H1 (cell line): ENCODE results near the gene GNB1L. TPM values are rescaled to one million over a fixed set of nuclear protein-coding genes. Genes with fewer than 3 reads are reported as not detected.

Experiments
- CTCF ChIA-PET: fragments of 300-600 bp; sonication (Branson Sonifier 250); formaldehyde crosslinking; loops from one replicate; lab custom pipeline; 2021; ENCODE audit not compliant: partially characterized antibody; lab: Charles Lee
- POLR2A ChIA-PET: fragments of 300-600 bp; sonication (Branson Sonifier 250); formaldehyde crosslinking; loops from one replicate; lab custom pipeline; 2021; ENCODE audit warnings: inconsistent platforms; ENCODE audit not compliant: partially characterized antibody; lab: Charles Lee
- DNase-seq, 2 experiments: peaks; one replicate each; pipeline versions ENCODE4 v3.0.0 to v3.0.0-alpha.2; 2010 to 2022; ENCODE audit warnings: low spot score in 2 of 2, low read depth in 1 of 2, mixed read lengths in 1 of 2
- FAIRE-seq: peaks from 2 replicates; lab custom pipeline; 2011; peaks lifted over from hg19 to GRCh38; lab: Jason Lieb, UNC
- H2AFZ ChIP-seq: 2 replicates; pipeline ENCODE4 v1.8.1; 2012; ENCODE audit warnings: low read length, inconsistent platforms
- H2AK5ac ChIP-seq: 2 replicates; pipeline ENCODE4 v1.6.1; 2013; ENCODE audit warnings: low read depth, low read length
- H2BK120ac ChIP-seq: replicated peaks from 2 replicates; pipeline ENCODE3; 2013; ENCODE audit warnings: low read depth, low read length, inconsistent platforms
- H2BK12ac ChIP-seq: 2 replicates; pipeline ENCODE4 v1.6.1; 2013; ENCODE audit warnings: low read depth, low read length
- H2BK15ac ChIP-seq: 2 replicates; pipeline ENCODE4 v1.6.1; 2013; ENCODE audit warnings: low read length
- H2BK20ac ChIP-seq: 2 replicates; pipeline ENCODE4 v1.6.1; 2013; ENCODE audit warnings: low read length
- H2BK5ac ChIP-seq: 2 replicates; pipeline ENCODE4 v1.6.1; 2013; ENCODE audit warnings: low read depth, low read length
- H3K14ac ChIP-seq: 2 replicates; pipeline ENCODE4 v1.6.1; 2013; ENCODE audit warnings: inconsistent platforms; ENCODE audit not compliant: insufficient read length
- H3K18ac ChIP-seq: 2 replicates; pipeline ENCODE4 v1.6.1; 2013; ENCODE audit warnings: low read length; ENCODE audit errors: extremely low read depth
- H3K23ac ChIP-seq: 2 replicates; pipeline ENCODE4 v1.6.1; 2013; ENCODE audit warnings: inconsistent platforms; ENCODE audit not compliant: insufficient read length
- H3K23me2 ChIP-seq: 2 replicates; pipeline ENCODE4 v1.6.1; 2013; ENCODE audit warnings: low read depth, low read length
- H3K27ac ChIP-seq: 2 replicates; pipeline ENCODE4 v1.6.1; 2011; ENCODE audit warnings: low read depth, low read length, inconsistent platforms
- H3K27me3 ChIP-seq, 4 experiments: replicated peaks in 1 of 4; 1 replicate in 1 of 4; 2 replicates in 3 of 4; pipeline versions ENCODE4 v1.6.1 to v1.8.1; 2011 to 2013; ENCODE audit warnings: low read length in 3 of 4, mild to moderate bottlenecking in 3 of 4, inconsistent platforms in 2 of 4, mixed read lengths in 2 of 4, moderate library complexity in 1 of 4; ENCODE audit not compliant: control insufficient read depth in 3 of 4, insufficient read depth in 3 of 4; ENCODE audit errors: extremely low read depth in 1 of 4
- H3K36me3 ChIP-seq, 4 experiments: 2 replicates each; pipeline versions ENCODE4 v1.6.1 to v1.8.1; 2011 to 2013; ENCODE audit warnings: mild to moderate bottlenecking in 4 of 4, low read length in 3 of 4, moderate library complexity in 2 of 4, control low read depth in 1 of 4, inconsistent platforms in 1 of 4; ENCODE audit not compliant: insufficient read depth in 4 of 4, control insufficient read depth in 2 of 4
- H3K4ac ChIP-seq: replicated peaks from 2 replicates; pipeline ENCODE3; 2013; ENCODE audit warnings: low read length, low read depth, mixed read lengths, inconsistent platforms; ENCODE audit not compliant: insufficient read length
- H3K4me1 ChIP-seq, 4 experiments: replicated peaks in 1 of 4; 1 replicate in 1 of 4; 2 replicates in 3 of 4; pipeline versions ENCODE4 v1.6.1 to v1.8.1; 2011 to 2013; ENCODE audit warnings: low read length in 3 of 4, inconsistent platforms in 2 of 4, mixed read lengths in 1 of 4; ENCODE audit not compliant: insufficient read depth in 4 of 4, control insufficient read depth in 3 of 4
- H3K4me2 ChIP-seq, 2 experiments: 2 replicates each; pipeline versions ENCODE4 v1.6.1 to v1.8.1; 2011 to 2013; ENCODE audit warnings: low read depth in 2 of 2, low read length in 2 of 2, control low read depth in 1 of 2, inconsistent platforms in 1 of 2, mild to moderate bottlenecking in 1 of 2; ENCODE audit not compliant: insufficient read depth in 1 of 2
- H3K4me3 ChIP-seq, 4 experiments: fragments of 200-600, 300-600 bp in 1 of 4; sonication (generic), shearing (Covaris generic), sonication (Bioruptor Twin) in 1 of 4; 2 replicates each; pipeline versions ENCODE4 v1.5.1 to v1.8.1; 2011 to 2016; ENCODE audit warnings: low read length in 4 of 4, low read depth in 3 of 4, control low read depth in 2 of 4, inconsistent platforms in 2 of 4, mild to moderate bottlenecking in 2 of 4, mixed read lengths in 1 of 4, moderate library complexity in 1 of 4; ENCODE audit not compliant: insufficient read depth in 2 of 4; ENCODE audit errors: extremely low read depth in 1 of 4
- H3K56ac ChIP-seq: replicated peaks from 2 replicates; pipeline ENCODE3; 2013; ENCODE audit warnings: low read depth, mild to moderate bottlenecking, mixed read lengths, low read length, inconsistent platforms; ENCODE audit not compliant: insufficient read length
- H3K79me1 ChIP-seq: 2 replicates; pipeline ENCODE4 v1.6.1; 2013; ENCODE audit warnings: low read depth, low read length, control low read depth
- H3K79me2 ChIP-seq, 2 experiments: 2 replicates each; pipeline versions ENCODE4 v1.6.1 to v1.8.1; 2012 to 2013; ENCODE audit warnings: low read length in 2 of 2, mild to moderate bottlenecking in 2 of 2, inconsistent platforms in 1 of 2; ENCODE audit not compliant: insufficient read depth in 2 of 2, control insufficient read depth in 1 of 2
- H3K9ac ChIP-seq, 4 experiments: replicated peaks in 1 of 4; 1 replicate in 1 of 4; 2 replicates in 3 of 4; pipeline versions ENCODE4 v1.6.1 to v1.8.1; 2011 to 2013; ENCODE audit warnings: low read depth in 3 of 4, low read length in 3 of 4, control low read depth in 2 of 4, mild to moderate bottlenecking in 2 of 4, moderate library complexity in 2 of 4, inconsistent platforms in 1 of 4; ENCODE audit errors: extremely low read depth in 1 of 4
- H3K9me3 ChIP-seq, 2 experiments: 2 replicates each; pipeline versions ENCODE4 v1.6.1 to v1.8.1; 2012 to 2013; ENCODE audit warnings: mild to moderate bottlenecking in 2 of 2, moderate library complexity in 2 of 2, control low read depth in 1 of 2, inconsistent platforms in 1 of 2, low read depth in 1 of 2, low read length in 1 of 2, mixed read lengths in 1 of 2; ENCODE audit not compliant: insufficient read depth in 2 of 2
- H4K20me1 ChIP-seq, 2 experiments: replicated peaks in 1 of 2; 2 replicates each; pipeline versions ENCODE3 to v1.8.1; 2011 to 2013; ENCODE audit warnings: inconsistent platforms in 2 of 2, low read length in 2 of 2, mild to moderate bottlenecking in 1 of 2; ENCODE audit not compliant: insufficient read depth in 2 of 2, control insufficient read depth in 1 of 2
- H4K5ac ChIP-seq: 2 replicates; pipeline ENCODE4 v1.6.1; 2013; ENCODE audit warnings: low read length, low read depth, mixed read lengths, inconsistent platforms; ENCODE audit not compliant: insufficient read length
- H4K8ac ChIP-seq: 2 replicates; pipeline ENCODE4 v1.8.0; 2013; ENCODE audit warnings: mild to moderate bottlenecking, moderate library complexity, low read length, inconsistent platforms; ENCODE audit not compliant: insufficient read depth; ENCODE audit errors: extremely low read depth
- H4K91ac ChIP-seq: replicated peaks from 2 replicates; pipeline ENCODE3; 2013; ENCODE audit warnings: low read length, mixed read lengths, inconsistent platforms; ENCODE audit not compliant: insufficient read length
- CTCF ChIP-seq, 3 experiments: IDR thresholded peaks; 1 replicate in 2 of 3; 2 replicates in 1 of 3; pipeline versions ENCODE4 v1.5.1 to v1.6.1; 2011; ENCODE audit warnings: low read length in 3 of 3, mild to moderate bottlenecking in 3 of 3, inconsistent platforms in 2 of 3, low read depth in 1 of 3, moderate library complexity in 1 of 3; ENCODE audit not compliant: insufficient read depth in 1 of 3; ENCODE audit errors: control extremely low read depth in 1 of 3
- EZH2 ChIP-seq: fragments of 200-600 bp; sonication (generic); IDR thresholded peaks from 2 replicates; pipeline ENCODE4 v1.7.1; 2012; ENCODE audit warnings: low read depth, mild to moderate bottlenecking, moderate library complexity, low read length, inconsistent platforms; ENCODE audit not compliant: severe bottlenecking
- HDAC2 ChIP-seq, 2 experiments: fragments of 300-600 bp in 1 of 2; sonication (generic) in 1 of 2; IDR thresholded peaks; 2 replicates each; pipeline ENCODE4 v1.6.1; 2011 to 2012; ENCODE audit warnings: low read depth in 2 of 2, low read length in 2 of 2, mild to moderate bottlenecking in 2 of 2, moderate library complexity in 2 of 2, borderline replicate concordance in 1 of 2, inconsistent platforms in 1 of 2
- JUN ChIP-seq: IDR thresholded peaks from 2 replicates; pipeline ENCODE4 v1.6.1; 2011; ENCODE audit warnings: low read depth, mild to moderate bottlenecking, improper control_type of control experiment, low read length
- NANOG ChIP-seq: IDR thresholded peaks from 2 replicates; pipeline ENCODE4 v1.6.1; 2011; ENCODE audit warnings: low read length, low read depth, mild to moderate bottlenecking, inconsistent platforms; ENCODE audit not compliant: insufficient read depth, poor library complexity, severe bottlenecking
- POLR2AphosphoS5 ChIP-seq: IDR thresholded peaks from 2 replicates; pipeline ENCODE4 v1.6.1; 2011; ENCODE audit warnings: low read depth, low read length
- POU5F1 ChIP-seq: IDR thresholded peaks from 2 replicates; pipeline ENCODE4 v1.6.1; 2011; ENCODE audit warnings: low read depth, mild to moderate bottlenecking, low read length, moderate library complexity
- RAD21 ChIP-seq, 2 experiments: IDR thresholded peaks in 1 of 2; conservative IDR thresholded peaks in 1 of 2; 2 replicates each; pipeline ENCODE4 v1.6.1; 2011; ENCODE audit warnings: low read depth in 2 of 2, low read length in 2 of 2, improper control_type of control experiment in 1 of 2, inconsistent platforms in 1 of 2, mild to moderate bottlenecking in 1 of 2, moderate library complexity in 1 of 2
- RNF2 ChIP-seq: fragments of 200-900, 300-1000 bp; sonication (generic); IDR thresholded peaks from 2 replicates; pipeline ENCODE4 v1.7.1; 2016; ENCODE audit warnings: borderline replicate concordance, low read depth, mild to moderate bottlenecking, antibody characterized with exemption, low read length; ENCODE audit not compliant: poor library complexity, severe bottlenecking; ENCODE audit errors: missing control alignments
- WGBS, 2 experiments: shearing (Covaris generic) in 1 of 2; methylation state at CpG; one replicate each; pipeline versions ENCODE4 v1.1.6 to v1.1.7; 2013 to 2015; ENCODE audit warnings: low lambda C conversion rate in 2 of 2, mixed read lengths in 2 of 2, inconsistent platforms in 1 of 2, low coverage in 1 of 2, missing lambda C conversion rate in 1 of 2; ENCODE audit not compliant: insufficient replicate concordance in 2 of 2, insufficient coverage in 1 of 2, insufficient read length in 1 of 2; ENCODE audit errors: extremely low coverage in 1 of 2, missing lambda C conversion rate in 1 of 2; 5-methylcytosine and 5-hydroxymethylcytosine counted together
- polyA plus RNA-seq, 7 experiments: library from polyadenylated mRNA; depleted of rRNA in 3 of 7; stranded (reverse) in 5 of 7; unstranded in 2 of 7; fragments of >200 nt in 5 of 7; fragments of 200-250 nt in 2 of 7; gene quantifications; 1 replicate in 5 of 7; 2 replicates in 1 of 7; 4 replicates in 1 of 7; pipeline versions ENCODE4 v1.2.1 to v1.2.3, GENCODE V29; 2011 to 2013; ENCODE audit warnings: missing spikeins in 2 of 7, mixed read lengths in 2 of 7
- total RNA-seq: library from RNA; stranded (reverse); fragmentation: NEBNext Ultra II Directional; extraction: Animal tissue kit (Norgen Biotek cat#: 25700); gene quantifications from 2 replicates; pipeline ENCODE4 v1.2.1, GENCODE V29; 2021

GNB1L gene
- total and polyA plus RNA-seq, 2 of the 8 experiments (the other 6 are each of a cell fraction or from before 2014, with no cell fraction given) = 14.0 to 15.6 TPM

GRCh38 chr22:19837915-19838314 lies 16.8 kb downstream of the GNB1L start:
- no peak for DNase-seq
- H2BK15ac ChIP-seq = no peak overlapping the region
- TF ChIP-seq POU5F1 (no peak), JUN (no peak), CTCF (IDR thresholded peaks at IDR 0.05; ENCODE audit: control extremely low read depth in 1 of 3, insufficient read depth in 1 of 3, low read depth in 1 of 3, low read length in 3 of 3) (no peak), RNF2 (no peak), HDAC2 (IDR thresholded peaks at IDR 0.05; ENCODE audit: borderline replicate concordance in 1 of 2, low read depth in 2 of 2, low read length in 2 of 2) (no peak), POLR2AphosphoS5 (no peak), EZH2 (no peak), NANOG (no peak), RAD21 (IDR thresholded peaks at IDR 0.05 in 1 of 2, conservative IDR thresholded peaks at IDR 0.05 in 1 of 2; ENCODE audit: low read depth in 2 of 2, low read length in 2 of 2) (no peak)

More at GRCh38 chr22:19837915-19838314, 16.8 kb downstream of the GNB1L start:
- Histone ChIP-seq H3K27ac (no peak overlapping the region), H3K79me2 (no peaks in the 10 kb centered on the region; a peak in 1 of 4 replicates), H2AFZ (no peak overlapping the region), H3K27me3 (no peaks in the 10 kb centered on the region), H2BK120ac (no peak overlapping the region), H4K8ac (no peak overlapping the region), H3K23me2 (no peaks in the 10 kb centered on the region), H3K9me3 (no peaks in the 10 kb centered on the region), H3K4me1 (no peaks in the 10 kb centered on the region; a peak in 1 of 7 replicates), H4K20me1 (peaks cover 0 to 5% of the 10 kb centered on the region in 2 experiments), H2BK12ac (no peak overlapping the region), H4K91ac (no peak overlapping the region), H3K9ac (no peak overlapping the region), H3K36me3 (no peaks in the 10 kb centered on the region), H3K14ac (no peak overlapping the region), H4K5ac (no peak overlapping the region), H3K23ac (no peak overlapping the region), H3K4ac (no peak overlapping the region), H3K79me1 (no peaks in the 10 kb centered on the region), H2BK20ac (no peak overlapping the region), H3K56ac (no peak overlapping the region), H3K18ac (no peak overlapping the region), H3K4me3 (no peak overlapping the region), H2BK5ac (no peak overlapping the region), H2AK5ac (no peak overlapping the region), H3K4me2 (no peak overlapping the region)
- ChIA-PET CTCF (no interaction called here), POLR2A (no interaction called here)
- no peak for FAIRE-seq
- 95% methylated on average over 6 of the region's 6 CpGs; no CpG with 5 or more reads in 1 of the 2 experiments for WGBS, 2 experiments
